Activated CD4-positive, alpha-beta T cell treated with anti-CD3 and anti-CD28 coated beads for 4 hours (primary cell): ENCODE measurements around the gene NF1.

Source experiments
- DNase-seq, 2 donors: peaks; one replicate each; pipeline ENCODE4 v3.0.0-alpha.2; 2020

Gene NF1

DNA sequence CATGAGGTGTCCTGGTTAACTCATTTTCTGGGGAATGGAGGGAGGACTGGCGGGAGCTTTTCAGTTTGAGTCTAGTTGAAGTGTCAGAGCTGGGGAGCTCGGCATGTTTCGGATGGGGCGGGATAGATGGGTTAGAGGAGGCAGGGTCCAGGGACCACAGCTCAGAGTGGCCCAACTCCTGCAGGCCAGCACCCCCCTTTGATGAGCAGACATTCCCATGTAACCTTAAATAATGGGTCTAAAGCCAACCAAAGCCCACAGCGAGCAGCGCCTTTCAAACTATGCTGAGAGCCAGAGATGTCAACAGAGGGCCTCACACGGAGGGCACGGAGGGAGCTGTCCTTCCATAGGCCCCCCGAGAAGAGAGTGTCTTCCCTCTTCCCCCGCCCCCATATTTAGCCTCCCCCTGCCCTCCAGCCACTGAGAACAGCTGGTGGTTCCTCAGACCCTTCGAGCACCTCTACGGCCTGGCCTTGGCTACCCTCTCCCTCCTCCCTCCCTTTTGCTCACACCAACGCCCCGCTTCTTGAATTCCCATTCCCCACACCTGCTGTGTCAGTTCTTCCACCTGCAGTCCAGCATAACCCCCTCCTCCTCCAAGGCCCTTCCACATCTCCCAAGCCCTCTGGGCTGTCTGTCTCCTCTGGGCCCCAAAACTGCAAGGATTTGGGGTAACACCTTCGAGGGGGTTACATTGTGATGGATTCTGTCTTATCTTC lies 318.5 kb downstream of the NF1 start:
- DNase-seq = no peak

DNA sequence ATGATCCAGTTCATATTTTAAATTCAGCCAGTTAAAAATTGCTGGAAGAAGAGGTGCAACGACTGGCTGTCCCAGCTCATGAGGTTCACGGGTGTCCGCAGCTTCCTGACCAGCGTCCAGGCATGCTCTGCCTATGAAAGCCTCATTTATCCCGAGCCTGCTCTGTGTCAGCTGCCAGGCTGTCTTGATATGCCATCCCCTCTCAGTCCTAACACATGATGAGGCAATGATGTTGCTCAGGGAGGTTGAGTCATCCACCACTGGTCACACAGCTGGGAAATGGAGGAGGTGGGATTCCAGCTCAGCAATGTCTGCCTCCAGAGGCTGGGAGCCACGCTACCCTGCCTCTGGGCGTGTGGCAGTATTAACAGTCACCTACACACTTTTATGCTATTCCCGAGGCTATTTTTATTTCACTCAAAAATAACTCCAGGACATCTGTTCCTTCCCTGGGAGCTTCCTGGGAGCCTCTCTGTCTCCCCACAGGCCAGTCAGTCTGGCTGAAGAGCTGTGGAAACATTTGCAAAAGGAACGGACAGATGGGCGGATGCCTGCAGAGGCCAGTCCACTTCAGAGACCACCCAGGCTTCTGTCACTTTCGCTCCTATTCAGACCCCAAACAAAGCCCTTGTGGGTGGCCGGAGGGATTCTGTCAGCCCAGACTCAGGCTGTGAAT lies 319.2 kb downstream of the NF1 start:
- no peak for DNase-seq

DNA sequence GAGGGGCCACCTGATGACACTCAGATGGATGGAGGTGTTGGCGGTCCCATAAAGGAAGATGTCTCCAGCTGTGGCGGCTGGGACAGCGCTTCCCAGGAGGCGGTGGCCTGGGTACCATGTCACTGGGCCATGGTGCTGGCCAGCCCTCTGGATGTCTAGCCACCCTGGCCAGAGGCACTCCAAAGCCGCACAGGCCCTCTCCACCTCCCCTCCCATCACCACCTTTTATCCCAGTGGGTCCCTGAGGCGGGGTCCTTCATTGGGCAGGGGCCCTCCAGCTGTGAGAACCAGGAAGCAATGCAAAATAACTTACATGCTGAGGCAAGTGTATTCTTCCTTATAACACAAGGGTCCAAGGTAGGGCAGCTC lies 319.8 kb downstream of the NF1 start:
- no peak for DNase-seq

DNA sequence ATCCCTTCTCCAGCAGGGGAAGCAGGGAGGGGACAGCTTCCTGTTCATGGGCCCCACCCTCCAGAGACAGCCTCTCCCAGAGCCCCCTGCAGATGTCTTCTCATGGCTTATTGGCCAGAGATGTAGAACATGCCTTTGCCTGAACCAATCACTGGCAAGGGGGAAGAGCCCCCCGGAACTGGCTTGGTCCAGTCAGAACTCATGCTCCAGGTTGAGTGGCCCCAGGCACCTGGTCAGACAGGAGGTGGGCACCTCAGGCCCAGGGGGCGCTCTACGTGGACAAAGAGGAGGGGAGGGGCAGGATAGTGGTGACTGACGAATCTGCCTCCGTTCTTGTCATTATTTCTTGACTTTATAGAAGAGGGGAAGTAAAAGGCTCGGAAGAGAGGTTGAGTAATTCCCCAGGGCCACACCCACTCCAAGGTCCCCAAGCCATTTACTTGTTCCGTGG lies 320.3 kb downstream of the NF1 start:
- no peak for DNase-seq

DNA sequence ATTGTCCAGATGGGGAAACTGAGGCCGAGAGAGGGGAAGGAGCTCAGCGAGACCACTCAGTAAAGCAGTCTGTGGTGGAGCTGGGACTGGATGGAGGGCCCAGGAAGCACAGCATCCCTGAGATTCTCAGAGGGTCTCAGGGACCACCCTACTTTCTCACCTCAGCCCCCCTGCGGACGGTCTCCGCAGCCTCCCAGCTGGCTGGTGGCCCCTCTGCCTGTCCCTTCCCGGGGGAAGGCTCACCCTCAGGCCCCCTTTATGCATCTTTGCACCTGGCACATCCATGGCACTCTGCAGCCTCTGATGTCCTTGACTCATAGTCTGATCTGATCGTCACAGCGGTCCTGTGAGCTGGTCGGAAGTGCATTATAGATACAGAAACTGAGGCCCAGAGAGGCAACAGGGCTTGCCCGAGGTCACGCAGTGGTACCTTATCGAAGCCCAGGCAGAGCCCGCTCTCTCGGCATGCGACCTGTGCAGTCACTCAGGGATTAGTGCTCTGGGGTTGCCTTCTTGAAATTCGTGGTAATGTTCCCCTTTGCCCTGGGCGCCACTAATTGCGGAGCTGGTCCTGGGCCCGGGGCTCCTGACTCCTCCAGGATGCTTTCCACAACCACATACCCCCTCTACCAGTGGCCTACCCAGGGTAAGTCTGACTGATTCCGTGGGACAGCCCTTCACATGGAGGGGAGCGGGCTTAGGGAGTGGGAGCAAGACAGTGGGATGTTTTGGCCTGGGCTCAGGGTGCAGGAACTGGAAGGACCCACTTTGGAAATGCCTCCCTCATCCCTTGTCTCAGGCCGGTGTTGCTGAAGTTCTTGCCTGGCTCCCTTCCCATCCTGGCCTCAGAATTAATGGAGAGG lies 321.1 kb downstream of the NF1 start:
- no peak for DNase-seq

DNA sequence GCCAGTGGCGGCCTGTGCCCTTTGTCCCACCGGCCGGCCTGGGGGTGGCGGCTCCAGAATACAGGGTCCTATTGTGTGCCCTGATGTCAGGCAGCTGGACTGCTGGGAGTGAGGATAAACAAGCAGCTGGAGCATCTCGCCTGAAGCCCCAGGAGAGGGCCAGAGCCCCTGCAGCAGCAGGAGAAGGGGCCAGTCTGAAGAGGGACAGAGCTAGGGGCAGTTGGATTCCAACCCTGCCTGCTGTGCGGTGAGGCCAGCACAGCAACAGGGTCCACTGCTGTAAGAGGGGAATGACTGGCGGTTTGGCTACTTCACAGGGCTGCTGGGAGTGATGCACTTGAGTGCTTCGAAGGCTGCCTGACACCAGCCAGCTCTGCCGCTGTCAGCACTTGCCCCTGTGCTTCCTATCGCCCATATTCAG lies 321.7 kb downstream of the NF1 start:
- no peak for DNase-seq

DNA sequence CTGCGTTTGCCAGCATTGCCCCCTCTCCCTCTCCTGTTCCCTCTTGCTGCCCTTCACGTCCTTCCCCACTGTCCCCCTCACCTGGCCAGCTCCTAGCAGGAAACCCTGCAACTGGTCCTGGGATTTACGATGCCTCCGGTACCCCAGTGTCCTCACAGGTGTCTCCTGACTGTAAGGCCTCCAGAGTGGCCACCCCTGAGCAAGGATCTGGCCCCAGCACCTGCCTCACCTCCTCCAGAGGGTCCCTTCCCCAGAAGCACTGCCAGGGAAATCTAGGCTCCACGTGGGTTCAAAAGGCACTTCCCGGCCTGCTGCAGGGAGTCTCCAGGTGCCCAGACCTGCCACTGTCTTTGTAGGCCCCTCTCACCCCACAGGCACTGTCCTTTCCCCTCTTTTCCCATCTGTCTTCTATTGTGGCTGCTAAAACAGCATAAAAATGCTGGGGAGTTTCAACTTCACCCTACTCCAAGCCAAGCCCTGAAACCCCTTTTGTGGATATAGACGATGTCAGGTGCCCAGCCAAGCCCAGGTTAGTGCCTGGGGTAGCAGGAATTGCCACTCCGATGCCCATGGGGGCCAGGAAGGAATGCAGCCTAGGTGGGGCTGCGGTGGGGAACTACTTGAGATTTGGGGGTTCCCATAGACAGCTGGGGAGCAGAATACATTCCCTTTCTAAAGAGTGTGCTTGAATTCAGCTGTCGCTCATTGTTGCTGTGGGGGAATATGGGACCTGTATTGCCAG lies 322.4 kb downstream of the NF1 start:
- DNase-seq = no peak

DNA sequence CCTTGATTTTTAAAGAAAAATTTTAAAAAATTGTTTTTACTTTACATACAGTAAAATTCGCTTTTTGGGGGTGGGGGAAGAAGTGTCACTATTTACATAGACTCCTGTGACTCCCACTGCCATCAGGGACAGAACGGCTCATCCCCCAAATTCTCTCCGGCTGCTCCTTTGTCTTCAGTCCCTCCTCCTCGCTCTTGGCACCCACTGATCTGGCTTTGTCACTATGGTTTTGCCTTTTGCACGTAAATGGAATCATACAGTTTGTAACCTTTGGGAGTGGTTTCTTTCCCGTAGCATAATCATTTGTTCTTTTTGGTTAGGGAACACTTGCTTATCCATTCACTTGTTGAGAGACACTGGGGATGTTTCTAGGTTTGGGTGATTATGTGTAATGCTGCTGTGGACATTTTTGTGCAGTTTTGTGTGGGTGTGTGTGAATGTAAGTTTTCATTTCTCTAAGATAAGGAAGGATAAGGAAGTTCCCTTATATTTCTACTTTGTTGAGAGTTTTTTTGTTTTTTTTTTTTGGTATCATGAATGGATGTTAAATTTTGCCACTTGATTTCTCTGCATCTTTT lies 324.1 kb downstream of the NF1 start:
- no peak for DNase-seq

DNA sequence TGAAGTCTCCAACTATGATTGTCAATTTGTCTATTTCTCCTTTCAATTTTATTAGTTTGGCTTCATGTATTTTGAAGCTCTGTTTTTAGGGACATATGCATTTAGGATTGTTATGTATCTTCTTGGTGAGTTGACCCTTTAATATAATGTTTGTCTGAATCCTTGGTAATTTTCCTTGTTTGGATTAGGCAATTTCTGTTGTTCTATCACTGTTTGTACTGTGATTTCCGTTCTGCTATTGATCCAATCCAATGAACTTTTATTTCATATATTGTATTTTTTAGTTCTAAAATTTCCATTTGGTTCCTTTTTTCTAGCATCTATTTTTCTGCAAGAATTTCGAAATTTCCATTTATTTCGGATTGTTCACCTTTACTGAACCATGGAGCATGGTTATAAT lies 327.7 kb downstream of the NF1 start:
- no peak for DNase-seq

DNA sequence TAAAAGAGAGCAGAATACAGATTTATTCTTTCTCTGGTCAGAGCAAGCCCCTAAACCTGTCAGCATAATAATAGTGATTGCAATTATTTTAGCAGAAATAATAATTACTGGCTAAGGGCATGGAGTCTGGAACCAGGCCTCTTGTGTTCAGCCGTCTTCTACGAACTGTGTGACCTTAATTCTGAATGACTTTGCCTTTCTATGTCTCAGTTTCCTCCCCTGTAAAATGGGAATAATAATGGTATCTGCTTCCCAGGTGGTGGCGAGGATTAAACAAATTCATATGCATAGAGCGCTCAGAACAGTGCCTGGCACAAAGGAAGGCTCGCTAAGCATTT lies 330.1 kb downstream of the NF1 start:
- no peak for DNase-seq

DNA sequence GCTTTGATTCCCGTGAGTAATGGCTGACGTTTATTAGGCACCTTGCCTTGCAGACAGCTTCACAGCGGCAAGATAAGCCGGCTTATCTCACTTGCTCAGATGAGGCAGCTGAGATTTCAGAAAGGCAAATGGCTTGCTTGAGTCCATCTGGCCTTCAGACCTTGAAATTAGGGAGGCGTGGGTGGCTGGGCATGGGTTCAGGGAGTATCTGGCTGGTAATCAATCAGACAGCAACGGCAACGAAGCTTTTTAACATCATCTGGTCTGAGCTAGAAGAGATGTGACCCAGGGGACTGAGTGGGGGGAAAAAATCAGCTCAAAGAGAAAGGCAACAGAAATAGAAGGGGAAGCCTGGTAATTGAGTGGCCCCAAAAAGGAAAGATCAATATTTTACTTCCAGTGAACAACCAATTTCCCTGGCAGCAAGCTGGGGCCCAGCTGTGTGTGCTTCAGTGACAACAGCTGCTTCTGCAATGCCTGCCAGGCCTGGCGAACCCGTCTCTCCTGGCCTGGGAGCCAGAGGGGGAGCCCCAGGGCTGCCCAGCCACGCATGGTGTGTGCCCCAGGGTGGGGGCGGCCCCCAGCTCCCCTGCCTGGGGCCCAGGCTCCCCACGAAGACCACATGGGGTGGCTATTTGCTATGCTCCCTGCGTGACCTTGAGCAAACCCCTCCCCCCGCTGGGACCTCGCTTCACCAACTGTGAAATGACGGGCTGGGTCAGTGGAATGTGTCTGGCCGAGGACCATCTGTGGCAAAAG lies 330.7 kb downstream of the NF1 start:
- no peak for DNase-seq
